H7 (cell line): ENCODE data around the gene DGCR6. TPM values are rescaled to one million over a fixed set of nuclear protein-coding genes. Genes with fewer than 3 reads are reported as not detected.
"Not testable (repeated sequence)": the region's sequence is repeated elsewhere in the genome, so short reads cannot be mapped to it uniquely, and the experiment has no call there.

Experiments used
- DNase-seq: peaks from one replicate; pipeline ENCODE4 v3.0.0; 2012
- H3K27me3 ChIP-seq: 2 replicates; pipeline ENCODE4 v1.6.0; 2011; ENCODE audit warnings: mild to moderate bottlenecking, low read length; ENCODE audit not compliant: control insufficient read depth, insufficient read depth
- H3K36me3 ChIP-seq: replicated peaks from 2 replicates; pipeline ENCODE4 v1.5.1; 2011; ENCODE audit warnings: low read length; ENCODE audit not compliant: control insufficient read depth, insufficient read depth
- H3K4me3 ChIP-seq: 2 replicates; pipeline ENCODE4 v1.5.1; 2011; ENCODE audit warnings: low read depth, mild to moderate bottlenecking, control low read depth, low read length, moderate library complexity; ENCODE audit not compliant: insufficient read depth
- total RNA-seq: library from RNA; depleted of rRNA; stranded (reverse); fragments of >200 nt; shearing (Covaris generic); gene quantifications from 2 replicates; pipeline ENCODE4 v1.2.3, GENCODE V29; 2014; rRNA removed

DGCR6 gene
- total RNA-seq, result 11.6 and 13.1 TPM in 2 replicates

GRCh38 chr22:18905540-18906409, at the start of gene DGCR6:
Gene DGCR6, plus strand, starts transcription at chr22:18906320. Its CDS starts 55 bp downstream, at chr22:18906375.
- H3K4me3 ChIP-seq, result no peak within 1 kb of the TSS
- no peak for DNase-seq
- H3K36me3 ChIP-seq, result no peaks in the 10 kb centered on the region
- no peaks in the 10 kb centered on the region for H3K27me3 ChIP-seq

DNA sequence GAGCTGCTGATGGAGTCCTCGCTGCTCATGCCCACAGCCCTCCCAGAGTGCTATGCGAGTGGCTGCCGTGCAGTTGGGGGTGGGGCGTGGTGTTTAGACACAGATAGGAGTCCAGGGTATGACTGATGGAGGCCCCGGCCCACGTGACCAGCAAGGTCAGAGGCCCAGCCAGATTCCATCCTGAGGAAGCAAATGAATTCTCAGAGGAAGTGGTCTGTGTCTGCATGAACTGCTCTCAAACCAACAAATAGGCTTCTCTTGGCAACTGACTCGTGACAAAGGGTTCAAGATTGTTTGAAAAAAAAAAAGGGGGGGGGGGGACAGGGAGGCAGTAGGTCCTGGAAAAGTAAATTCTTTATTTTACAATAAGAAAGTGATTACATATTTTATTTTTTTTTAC, 46.8 kb upstream of the DGCR6 start:
- H3K36me3 ChIP-seq, DNase-seq, H3K27me3 ChIP-seq, H3K4me3 ChIP-seq: not testable (repeated sequence)

DNA sequence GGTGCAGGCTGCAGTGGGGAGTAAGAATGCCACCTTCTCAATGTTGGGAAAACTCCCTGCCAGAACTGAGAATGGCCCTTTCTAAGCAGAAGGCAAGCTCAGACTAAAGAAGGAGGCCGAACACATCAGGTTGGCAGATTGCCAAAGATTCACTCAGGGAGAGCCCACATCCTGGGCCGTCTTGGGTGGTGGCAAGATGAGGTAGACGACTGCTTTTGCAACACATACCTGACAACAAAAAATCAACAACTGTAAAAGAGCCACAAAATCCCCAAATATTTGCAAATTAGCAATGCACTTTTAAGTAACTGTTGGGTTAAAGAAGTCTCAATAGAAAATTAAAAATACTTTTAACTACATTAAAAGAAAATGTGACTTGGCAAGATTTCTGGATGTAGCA, 24.9 kb upstream of the DGCR6 start:
- not testable (repeated sequence) for H3K27me3 ChIP-seq, H3K4me3 ChIP-seq, DNase-seq, H3K36me3 ChIP-seq

DNA sequence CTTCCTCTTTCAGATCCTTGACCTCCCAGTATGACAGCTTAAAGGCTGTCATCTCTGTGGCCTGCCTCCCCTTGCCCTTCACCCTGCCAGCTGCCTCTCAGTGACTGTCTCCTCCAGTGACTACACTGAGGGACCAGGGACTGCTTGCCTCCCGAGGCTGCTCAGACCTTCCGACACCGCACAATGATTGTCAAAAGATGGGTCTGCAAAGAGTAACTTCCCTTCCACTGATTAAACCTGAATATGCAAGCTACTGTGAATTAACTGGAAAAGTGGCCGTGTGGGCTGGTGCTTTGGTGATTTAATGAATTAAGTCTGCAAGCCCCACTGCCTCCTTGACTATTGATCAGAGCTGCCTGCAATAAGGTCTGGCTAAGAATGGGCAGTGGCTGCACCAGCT, 21.7 kb upstream of the DGCR6 start:
- H3K4me3 ChIP-seq, DNase-seq, H3K36me3 ChIP-seq: not testable (repeated sequence)

GRCh38 chr22:18888115-18888514, 18.0 kb upstream of the DGCR6 start:
- H3K4me3 ChIP-seq, result no peak overlapping the region
- no peaks in the 10 kb centered on the region for H3K27me3 ChIP-seq
- DNase-seq, result no peak
- H3K36me3 ChIP-seq, result no peaks in the 10 kb centered on the region

More for the DNA sequence above, 21.7 kb upstream of the DGCR6 start:
- not testable (repeated sequence) for H3K27me3 ChIP-seq

GRCh38 chr22:18890510-18891192, 15.5 kb upstream of the DGCR6 start:
- not testable (repeated sequence) for H3K4me3 ChIP-seq, DNase-seq, H3K27me3 ChIP-seq, H3K36me3 ChIP-seq

DNA sequence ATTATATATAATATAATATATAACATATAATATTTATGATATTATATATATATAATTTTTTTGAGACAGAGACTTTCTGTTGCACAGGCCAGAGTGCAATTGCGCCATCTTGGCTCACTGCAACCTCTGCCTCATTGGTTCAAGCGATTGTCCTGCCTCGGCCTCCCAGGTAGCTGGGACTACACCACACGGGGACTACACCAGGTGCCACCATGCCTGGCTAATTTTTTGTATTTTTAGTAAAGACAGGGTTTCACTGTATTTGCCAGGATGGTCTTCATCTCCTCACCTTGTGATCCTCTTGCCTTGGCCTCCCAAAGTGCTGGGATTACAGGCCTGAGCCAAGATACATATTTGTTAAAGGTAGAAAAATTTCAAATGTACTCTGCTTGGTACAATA, 12.3 kb upstream of the DGCR6 start:
- H3K27me3 ChIP-seq, H3K36me3 ChIP-seq, H3K4me3 ChIP-seq, DNase-seq: not testable (repeated sequence)

GRCh38 chr22:18896037-18896657, 10.0 kb upstream of the DGCR6 start:
- DNase-seq, H3K27me3 ChIP-seq, H3K36me3 ChIP-seq, H3K4me3 ChIP-seq: not testable (repeated sequence)

- H3K4me3 ChIP-seq, H3K27me3 ChIP-seq, DNase-seq, H3K36me3 ChIP-seq: not testable (repeated sequence)
Measured at GRCh38 chr22:18906410-18906745, 258 bp downstream of the DGCR6 start.

GRCh38 chr22:18906896-18907295, 776 bp downstream of the DGCR6 start:
- no peaks in the 10 kb centered on the region for H3K36me3 ChIP-seq
- no peak for DNase-seq
- H3K27me3 ChIP-seq, result no peaks in the 10 kb centered on the region
- H3K4me3 ChIP-seq, result no peak overlapping the region

DNA sequence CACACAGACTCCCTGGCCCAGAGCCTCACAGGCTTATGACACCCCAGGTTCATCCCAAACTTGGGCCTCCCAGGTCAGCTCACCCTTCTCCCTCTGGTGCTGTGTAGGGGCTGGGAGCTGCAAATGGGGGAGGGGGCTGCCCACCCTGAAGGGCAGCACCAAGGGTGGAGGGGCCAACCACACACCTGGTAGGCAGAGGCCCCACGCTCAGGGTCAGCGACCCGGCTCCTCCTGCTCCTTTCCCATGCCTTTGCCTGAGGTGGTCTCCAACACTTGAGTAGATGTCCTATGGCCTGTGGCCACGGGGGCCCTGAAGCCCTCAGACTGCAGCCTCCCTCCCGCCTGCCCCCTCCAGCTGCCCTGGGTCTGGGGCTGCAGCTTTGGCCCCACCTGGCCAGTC, 3.4 kb downstream of the DGCR6 start:
- Histone ChIP-seq H3K27me3 (no peaks in the 10 kb centered on the region), H3K4me3 (no peak overlapping the region), H3K36me3 (no peaks in the 10 kb centered on the region)
- DNase-seq, result no peak

DNA sequence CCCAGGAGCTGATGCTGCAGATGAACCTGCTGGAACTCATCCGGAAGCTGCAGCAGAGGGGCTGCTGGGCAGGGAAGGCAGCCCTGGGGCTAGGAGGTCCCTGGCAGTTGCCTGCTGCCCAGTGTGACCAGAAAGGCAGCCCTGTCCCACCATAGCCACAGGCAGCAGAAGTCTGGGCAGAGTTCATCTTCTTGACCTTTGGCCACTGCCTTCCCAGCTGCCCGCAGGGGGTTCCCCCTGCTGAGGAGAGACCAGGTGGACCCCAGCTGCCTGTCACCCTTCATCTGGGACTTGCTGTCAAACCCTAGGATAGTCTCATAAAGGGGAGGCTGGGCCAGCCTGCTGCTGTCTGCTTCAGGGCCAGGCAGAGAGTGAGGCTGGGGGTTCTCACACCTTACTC, 5.4 kb downstream of the DGCR6 start:
- DNase-seq, result not testable (repeated sequence)

GRCh38 chr22:18912264-18912946, 6.3 kb downstream of the DGCR6 start:
- H3K36me3 ChIP-seq, DNase-seq, H3K4me3 ChIP-seq, H3K27me3 ChIP-seq: not testable (repeated sequence)

More for the DNA sequence above, 5.4 kb downstream of the DGCR6 start:
- not testable (repeated sequence) for H3K4me3 ChIP-seq, H3K36me3 ChIP-seq, H3K27me3 ChIP-seq

DNA sequence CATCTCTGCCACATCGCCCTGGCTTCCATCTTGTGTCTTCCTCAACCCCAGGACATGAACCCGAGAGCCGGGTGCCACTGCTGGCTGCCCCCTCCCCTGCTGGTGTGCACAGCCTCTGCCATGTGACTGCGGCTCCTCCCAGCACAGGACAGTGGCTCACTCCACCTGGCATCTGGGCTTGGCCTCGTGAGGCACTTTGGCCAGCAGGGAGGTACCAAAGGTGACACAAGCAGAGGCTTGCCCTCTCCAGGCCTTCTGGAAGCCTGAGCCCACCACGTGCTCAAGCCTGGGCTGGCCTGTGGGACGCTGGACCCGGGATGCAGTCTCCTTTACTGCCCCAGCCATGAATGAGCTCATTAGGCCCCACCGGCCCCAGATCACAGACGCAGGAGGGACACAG, 8.4 kb downstream of the DGCR6 start:
- not testable (repeated sequence) for DNase-seq

More for the DNA sequence above, 8.4 kb downstream of the DGCR6 start:
- not testable (repeated sequence) for H3K36me3 ChIP-seq, H3K27me3 ChIP-seq, H3K4me3 ChIP-seq
